OCI-LY7 (cell line): ENCODE measurements around the gene NOTCH2. TPM values are rescaled to one million over a fixed set of nuclear protein-coding genes. Genes with fewer than 3 reads are reported as not detected.

Source experiments
- BruUV-seq: library from RNA; stranded (reverse); fragments of 400-500 nt; replicated peaks from 2 replicates; lab custom pipeline; 2021; lab: Mats Ljungman, UMichigan
- CTCF ChIA-PET: fragments of 300-600 bp; sonication (Branson Sonifier 250); formaldehyde crosslinking; loops from one replicate; lab custom pipeline; 2022; ENCODE audit warnings: antibody characterized with exemption; ENCODE audit not compliant: unreplicated experiment; lab: Charles Lee
- POLR2A ChIA-PET: fragments of 300-600 bp; sonication (Branson Sonifier 250); formaldehyde crosslinking; loops from one replicate; lab custom pipeline; 2022; ENCODE audit warnings: antibody characterized with exemption; lab: Charles Lee
- DNase-seq: peaks from one replicate; pipeline ENCODE4 v3.0.0-alpha.2; 2015; ENCODE audit warnings: low spot score
- H2AFZ ChIP-seq: fragments of 200-600 bp; sonication (generic), shearing (Covaris generic); 2 replicates; pipeline ENCODE4 v1.6.1; 2014; ENCODE audit warnings: mild to moderate bottlenecking, antibody characterized with exemption, low read length, moderate library complexity
- H3K27ac ChIP-seq: fragments of 200-600 bp; sonication (generic); 2 replicates; pipeline ENCODE4 v1.5.1; 2014; ENCODE audit warnings: mixed run types, low read depth, mild to moderate bottlenecking, moderate library complexity, low read length, inconsistent platforms; ENCODE audit not compliant: poor library complexity, severe bottlenecking
- H3K36me3 ChIP-seq: fragments of 200-600 bp; sonication (generic); 2 replicates; pipeline ENCODE4 v1.6.1; 2014; ENCODE audit warnings: mild to moderate bottlenecking, antibody characterized with exemption, low read length, moderate library complexity, mixed read lengths; ENCODE audit not compliant: insufficient read depth
- H3K4me1 ChIP-seq: fragments of 200-600 bp; sonication (generic); 2 replicates; pipeline ENCODE4 v1.5.1; 2014; ENCODE audit warnings: mild to moderate bottlenecking, low read length; ENCODE audit not compliant: insufficient read depth, poor library complexity, severe bottlenecking
- H3K4me2 ChIP-seq: fragments of 200-600 bp; sonication (generic); 2 replicates; pipeline ENCODE4 v1.6.1; 2014; ENCODE audit warnings: mild to moderate bottlenecking, low read length
- H3K4me3 ChIP-seq: fragments of 200-600 bp; sonication (generic); 2 replicates; pipeline ENCODE4 v1.5.1; 2014; ENCODE audit warnings: mild to moderate bottlenecking, low read depth, low read length; ENCODE audit not compliant: poor library complexity, severe bottlenecking
- H3K79me2 ChIP-seq: fragments of 200-600 bp; sonication (generic); 2 replicates; pipeline ENCODE4 v1.6.1; 2016; ENCODE audit warnings: low read depth, mild to moderate bottlenecking, low read length, moderate library complexity, mixed read lengths; ENCODE audit not compliant: insufficient read depth
- H3K9me2 ChIP-seq: fragments of 200-600 bp; sonication (generic); 2 replicates; pipeline ENCODE4 v1.6.1; 2016; ENCODE audit warnings: mild to moderate bottlenecking, low read length, mixed read lengths; ENCODE audit not compliant: insufficient read depth
- H3K9me3 ChIP-seq: fragments of 200-600 bp; sonication (generic); 2 replicates; pipeline ENCODE4 v1.6.1; 2014; ENCODE audit warnings: mild to moderate bottlenecking, mixed run types, low read length, mixed read lengths
- H4K20me1 ChIP-seq: fragments of 200-600 bp; sonication (generic); 2 replicates; pipeline ENCODE4 v1.6.1; 2014; ENCODE audit warnings: mild to moderate bottlenecking, antibody characterized with exemption, low read length, moderate library complexity, mixed read lengths; ENCODE audit not compliant: insufficient read depth
- CTCF ChIP-seq: fragments of 200-600 bp; sonication (generic); conservative IDR thresholded peaks from 2 replicates; pipeline ENCODE4 v1.5.1; 2014; ENCODE audit warnings: mild to moderate bottlenecking, antibody characterized with exemption, low read length, moderate library complexity, mixed read lengths
- EZH2phosphoT487 ChIP-seq: fragments of 200-600 bp; sonication (generic); IDR thresholded peaks from 2 replicates; pipeline ENCODE4 v1.6.1; 2018; ENCODE audit warnings: low read depth, borderline replicate concordance, mild to moderate bottlenecking, mixed run types, antibody characterized with exemption, low read length, moderate library complexity, mixed read lengths
- intact Hi-C: fragments of 100-400 bp; cut with micrococcal nuclease; formaldehyde crosslinking; loops from one replicate; pipeline ENCODE4 v1.10.0; 2022; ENCODE audit not compliant: unreplicated experiment
- total RNA-seq, 2 experiments: library from RNA; depleted of rRNA in 1 of 2; stranded (reverse); fragments of >200 nt in 1 of 2; shearing (Covaris generic) in 1 of 2; gene quantifications; 2 replicates each; pipeline ENCODE4 v1.2.3, GENCODE V29; 2014 to 2022

Gene NOTCH2
- total RNA-seq, 2 experiments from 2014 or later = 31.0 to 50.6 TPM

- H2AFZ ChIP-seq = no peak overlapping the region
- intact Hi-C loops = no loop called here
- no peak overlapping the region for H3K27ac ChIP-seq
- no peaks in the 10 kb centered on the region for H3K79me2 ChIP-seq
- POLR2A ChIA-PET = no interaction called here
- H3K4me2 ChIP-seq = no peak overlapping the region
- CTCF ChIA-PET = no interaction called here
- no peak for DNase-seq
- H3K4me1 ChIP-seq = no peaks in the 10 kb centered on the region
- no peak overlapping the region for H3K4me3 ChIP-seq
- H3K9me2 ChIP-seq = no peaks in the 10 kb centered on the region
- no peaks in the 10 kb centered on the region for H4K20me1 ChIP-seq
- peaks cover 66% of the 10 kb centered on the region for H3K36me3 ChIP-seq
- no peaks in the 10 kb centered on the region for H3K9me3 ChIP-seq
- TF ChIP-seq EZH2phosphoT487 (no peak), CTCF (no peak)
- no TSS peak for BruUV-seq
Measured at GRCh38 chr1:119924948-119925898, 144.2 kb downstream of the NOTCH2 start.

DNA sequence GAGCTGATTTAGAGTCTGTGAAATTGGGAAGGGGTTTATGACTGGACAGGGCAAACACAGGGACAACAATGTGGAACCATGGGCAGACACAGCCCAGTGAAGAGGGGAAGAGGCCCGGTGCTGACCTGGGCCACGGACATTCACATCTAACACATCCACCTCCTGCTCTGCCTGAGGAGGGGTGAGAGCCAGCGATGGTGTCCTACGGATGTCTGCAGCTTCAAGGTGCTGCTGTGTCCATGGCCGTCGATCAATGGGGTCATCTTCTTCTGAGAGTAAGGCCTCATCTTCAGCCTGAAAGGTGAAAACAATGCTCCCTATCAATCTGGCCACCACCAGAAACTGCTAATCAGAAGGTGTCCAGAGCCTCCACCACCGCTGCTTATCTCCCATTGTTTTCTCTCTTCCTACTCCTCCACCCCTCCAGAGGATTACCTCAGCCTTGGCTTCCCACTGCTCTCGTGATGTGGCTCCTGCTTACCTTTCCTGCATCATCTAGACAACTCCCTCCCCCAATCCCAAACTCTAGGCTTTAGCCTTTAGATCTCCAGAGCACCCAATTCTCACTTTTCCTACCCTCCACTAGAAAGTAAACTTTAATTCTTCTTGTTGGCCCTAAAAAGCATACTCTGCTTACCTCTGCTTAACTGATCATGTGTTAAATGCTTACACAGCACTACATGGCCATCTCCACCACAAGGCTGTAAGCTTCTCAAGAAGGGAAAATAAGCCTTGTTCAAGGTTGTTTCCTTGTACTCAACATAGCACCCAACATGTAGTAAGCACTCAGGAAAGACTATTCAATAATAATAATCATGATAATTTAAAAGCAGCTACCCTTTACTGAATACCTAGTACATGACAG, 149.1 kb downstream of the NOTCH2 start:
- Histone ChIP-seq H3K4me2 (no peak overlapping the region), H3K4me3 (no peak overlapping the region), H3K36me3 (peaks cover 92% of the 10 kb centered on the region), H3K79me2 (no peaks in the 10 kb centered on the region), H3K4me1 (no peaks in the 10 kb centered on the region), H3K27ac (no peak overlapping the region), H2AFZ (no peak overlapping the region), H3K9me3 (no peaks in the 10 kb centered on the region), H3K9me2 (no peaks in the 10 kb centered on the region), H4K20me1 (no peaks in the 10 kb centered on the region)
- ChIA-PET POLR2A (no interaction called here), CTCF (no interaction called here)
- no peak for DNase-seq
- TF ChIP-seq CTCF (no peak), EZH2phosphoT487 (no peak)
- no TSS peak for BruUV-seq
- intact Hi-C loops = no loop called here
